ENCODE measurements around the gene HRAS.
A peak's percentile ranks its signal among the peaks of the same experiment; 100 is the strongest.

The HRAS gene

DNA sequence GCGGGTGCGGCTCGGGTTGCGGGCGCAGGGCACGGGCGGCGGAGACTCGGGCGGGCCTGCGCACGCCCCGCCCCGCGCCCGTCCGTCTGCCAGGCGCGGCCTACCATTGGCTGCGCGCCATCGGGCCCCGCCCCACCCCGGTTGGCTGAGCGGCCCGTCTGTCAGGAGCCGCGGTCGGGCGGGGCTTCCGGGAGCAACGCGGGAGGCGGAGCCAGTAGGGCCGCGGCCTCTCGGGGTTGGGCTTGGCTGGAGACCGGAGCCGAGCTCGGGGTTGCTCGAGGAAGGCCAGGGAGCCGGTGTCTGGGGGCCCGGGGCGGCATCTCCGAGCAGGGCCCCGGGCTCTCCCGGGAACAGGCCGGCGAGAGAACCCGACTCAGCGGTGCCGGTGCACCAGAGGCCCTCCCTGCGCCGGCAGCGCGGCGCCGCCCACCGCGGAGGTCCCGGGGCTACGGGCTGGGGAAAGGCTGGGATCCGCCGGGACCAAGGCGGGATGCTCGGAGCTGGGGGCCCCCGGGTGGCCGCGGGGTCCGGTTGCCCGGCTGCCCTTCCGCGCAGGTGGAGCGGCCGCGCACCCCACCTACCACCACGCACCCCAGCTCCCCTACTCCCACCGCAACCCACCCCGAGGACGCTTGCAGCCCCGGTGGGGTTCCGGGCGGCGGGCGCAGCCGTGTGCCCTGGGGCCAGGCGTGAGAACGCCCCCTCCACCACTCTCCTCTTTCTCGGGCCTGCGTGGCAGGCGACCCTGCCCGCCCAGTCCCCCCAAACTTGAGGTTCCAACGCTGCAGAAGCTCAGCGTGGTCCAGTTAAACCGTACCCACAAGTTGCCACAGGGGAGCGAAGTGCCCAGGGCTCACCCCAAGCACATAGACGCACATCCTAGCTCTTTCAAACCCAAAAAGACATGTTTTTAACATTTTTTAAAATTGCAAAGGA lies at the start of gene HRAS:
HRAS (minus strand) TSS at position 58 of the 936 bp plus-strand sequence.
- no peak for TF ChIP-seq JUND (IDR thresholded peaks at IDR 0.05; ENCODE audit: low read depth)
- in situ Hi-C loops (cut with HindIII; ENCODE audit: low pct_unique_long_range_greater_than_20kb, low sequenced_read_pairs), result no loop called here

GRCh38 chr11:584287-584686 lies 48.9 kb upstream of the HRAS start:
- no peak for TF ChIP-seq JUND (IDR thresholded peaks at IDR 0.05; ENCODE audit: low read depth)
- DNase-seq (ENCODE audit: low read depth in 1 of 2, low spot score in 1 of 2), result no peak
- in situ Hi-C loops (cut with HindIII; ENCODE audit: low pct_unique_long_range_greater_than_20kb, low sequenced_read_pairs), result no loop called here

More for the DNA sequence above, at the start of gene HRAS:
- DNase-seq (ENCODE audit: low read depth in 1 of 2, low spot score in 1 of 2), result peak; percentile 94 to 98

DNA sequence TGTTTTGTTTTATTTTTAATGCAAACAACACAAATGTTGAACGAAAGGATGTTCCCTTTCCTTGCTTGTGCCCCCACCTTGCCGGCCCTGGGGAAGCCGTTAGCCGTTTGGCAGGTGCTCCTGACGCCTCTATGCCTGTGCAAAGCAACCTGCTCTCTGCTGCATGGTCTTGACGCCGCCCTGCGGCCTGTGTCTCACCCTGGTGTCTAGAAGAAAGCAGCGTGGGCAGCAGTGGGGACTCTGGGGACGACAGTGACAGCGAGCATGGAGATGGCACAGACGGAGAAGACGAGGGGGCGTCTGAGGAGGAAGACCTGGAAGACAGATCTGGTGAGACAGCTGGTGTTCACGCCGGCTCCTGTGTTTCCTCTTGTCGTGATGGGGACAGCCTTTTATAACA lies 46.4 kb upstream of the HRAS start:
- TF ChIP-seq JUND (IDR thresholded peaks at IDR 0.05; ENCODE audit: low read depth), result no peak
- in situ Hi-C loops (cut with HindIII; ENCODE audit: low pct_unique_long_range_greater_than_20kb, low sequenced_read_pairs), result no loop called here
- no peak for DNase-seq (ENCODE audit: low read depth in 1 of 2, low spot score in 1 of 2)

DNA sequence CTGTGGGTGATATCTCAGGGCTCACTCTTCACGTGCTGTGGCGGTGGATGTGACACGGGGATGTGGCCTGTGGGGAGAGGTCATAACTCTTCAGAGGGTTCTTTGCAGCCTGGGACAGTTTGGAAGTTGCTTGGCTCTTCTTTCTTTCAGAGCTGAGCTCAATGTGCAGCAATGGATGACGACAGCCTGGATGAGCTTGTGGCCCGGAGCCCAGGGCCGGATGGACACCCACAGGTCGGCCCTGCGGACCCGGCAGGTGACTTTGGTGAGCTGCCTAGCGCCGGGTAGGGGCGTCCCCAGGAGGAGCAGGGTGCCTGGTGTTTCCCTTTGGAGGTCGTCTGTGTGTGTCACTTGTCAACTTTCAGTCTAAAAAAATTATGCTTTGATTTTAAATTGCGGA lies 46.0 kb upstream of the HRAS start:
- TF ChIP-seq JUND (IDR thresholded peaks at IDR 0.05; ENCODE audit: low read depth), result no peak
- DNase-seq (ENCODE audit: low read depth in 1 of 2, low spot score in 1 of 2), result no peak

DNA sequence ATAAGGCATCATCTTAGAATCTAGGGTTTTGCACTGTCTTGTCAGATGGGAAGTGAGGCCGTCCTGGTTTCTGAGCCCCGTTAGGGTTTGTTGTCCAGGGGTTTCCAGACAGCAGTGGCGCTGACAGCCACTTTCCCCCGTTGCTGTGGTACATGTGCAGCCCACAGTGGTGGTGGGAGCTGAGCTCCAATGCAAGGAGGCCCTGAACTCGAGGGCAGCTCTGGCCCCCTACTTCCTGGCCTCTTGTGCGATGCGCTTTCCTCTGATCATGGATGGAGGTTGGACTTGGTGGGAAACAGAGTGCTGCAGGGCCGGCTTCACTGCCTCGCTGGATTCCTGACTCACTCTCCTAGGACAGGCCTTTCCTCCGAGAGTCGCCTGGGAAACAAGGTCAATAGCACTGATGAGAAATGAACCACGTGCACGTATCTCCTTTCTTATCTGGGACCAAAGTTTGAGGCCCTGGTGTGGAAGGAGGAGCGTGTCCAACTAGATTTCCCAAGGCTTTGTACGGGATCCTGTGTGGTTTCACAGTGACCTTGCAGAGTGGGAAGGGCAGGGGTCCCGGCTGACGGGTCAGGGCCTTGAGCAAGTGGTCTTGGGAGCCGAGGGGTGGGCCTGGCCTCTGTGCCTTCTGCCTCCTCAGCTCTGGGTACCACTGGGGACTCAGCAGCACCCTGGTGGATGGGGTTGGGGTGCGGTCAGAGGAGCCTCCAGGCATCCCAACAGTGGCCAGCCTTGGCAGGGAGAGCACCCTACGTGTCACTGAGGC lies 44.6 kb upstream of the HRAS start:
- no peak for DNase-seq (ENCODE audit: low read depth in 1 of 2, low spot score in 1 of 2)
- TF ChIP-seq JUND (IDR thresholded peaks at IDR 0.05; ENCODE audit: low read depth), result no peak
- in situ Hi-C loops (cut with HindIII; ENCODE audit: low pct_unique_long_range_greater_than_20kb, low sequenced_read_pairs), result no loop called here

More for the DNA sequence above, 46.0 kb upstream of the HRAS start:
- in situ Hi-C loops (cut with HindIII; ENCODE audit: low pct_unique_long_range_greater_than_20kb, low sequenced_read_pairs), result no loop called here

GRCh38 chr11:578276-579035 lies 43.1 kb upstream of the HRAS start:
- TF ChIP-seq JUND (IDR thresholded peaks at IDR 0.05; ENCODE audit: low read depth), result no peak
- no peak for DNase-seq (ENCODE audit: low read depth in 1 of 2, low spot score in 1 of 2)
- in situ Hi-C loops (cut with HindIII; ENCODE audit: low pct_unique_long_range_greater_than_20kb, low sequenced_read_pairs), result no loop called here

GRCh38 chr11:577611-577894 lies 42.2 kb upstream of the HRAS start:
- no peak for DNase-seq (ENCODE audit: low read depth in 1 of 2, low spot score in 1 of 2)
- in situ Hi-C loops (cut with HindIII; ENCODE audit: low pct_unique_long_range_greater_than_20kb, low sequenced_read_pairs), result no loop called here
- no peak for TF ChIP-seq JUND (IDR thresholded peaks at IDR 0.05; ENCODE audit: low read depth)

DNA sequence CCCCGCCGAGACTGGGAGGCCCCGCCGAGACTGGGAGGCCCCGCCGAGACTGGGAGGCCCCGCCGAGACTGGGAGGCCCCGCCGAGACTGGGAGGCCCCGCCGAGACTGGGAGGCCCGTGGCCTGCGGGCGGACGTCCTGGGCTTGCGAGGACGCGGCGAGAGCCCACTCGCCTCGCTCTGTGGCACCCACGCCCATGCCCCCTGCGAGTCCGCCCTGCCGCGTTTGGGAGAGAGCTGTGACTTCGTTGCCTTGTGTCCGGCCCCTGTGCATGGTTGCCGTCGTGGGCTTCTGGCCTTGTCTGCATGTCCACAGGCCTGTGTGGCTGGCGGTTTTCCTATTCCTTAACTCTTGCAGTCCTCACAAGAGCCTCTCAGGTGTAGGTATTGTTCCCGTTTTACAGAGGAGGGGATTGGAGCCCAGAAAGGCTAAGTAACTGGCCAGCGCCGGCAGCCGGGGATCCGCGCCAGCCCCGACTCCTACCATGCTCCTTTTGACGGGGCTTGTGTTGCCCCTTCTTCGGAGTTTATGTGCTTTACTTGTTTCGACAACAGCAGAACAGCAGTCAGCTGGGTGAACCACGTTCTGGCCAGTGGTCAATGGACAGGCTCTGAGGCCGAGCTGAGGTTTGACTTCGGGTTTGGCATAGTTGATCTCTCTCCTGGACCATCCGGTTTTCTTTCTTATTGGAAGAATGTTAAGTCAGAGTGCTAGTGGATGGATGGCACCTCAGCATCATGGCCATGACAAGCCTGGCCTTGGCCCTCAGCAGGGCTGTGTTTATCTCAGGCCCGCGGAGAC lies 41.6 kb upstream of the HRAS start:
- in situ Hi-C loops (cut with HindIII; ENCODE audit: low pct_unique_long_range_greater_than_20kb, low sequenced_read_pairs), result no loop called here
- no peak for DNase-seq (ENCODE audit: low read depth in 1 of 2, low spot score in 1 of 2)
- no peak for TF ChIP-seq JUND (IDR thresholded peaks at IDR 0.05; ENCODE audit: low read depth)

GRCh38 chr11:575996-576768 lies 40.8 kb upstream of the HRAS start, which contains the start of gene PHRF1:
Gene PHRF1, plus strand, starts transcription at chr11:576470. Its CDS starts 5,043 bp downstream, at chr11:581513.
- peak; percentile 81 to 83 for DNase-seq (ENCODE audit: low read depth in 1 of 2, low spot score in 1 of 2)
- in situ Hi-C loops (cut with HindIII; ENCODE audit: low pct_unique_long_range_greater_than_20kb, low sequenced_read_pairs), result no loop called here
- TF ChIP-seq JUND (IDR thresholded peaks at IDR 0.05; ENCODE audit: low read depth), result no peak

DNA sequence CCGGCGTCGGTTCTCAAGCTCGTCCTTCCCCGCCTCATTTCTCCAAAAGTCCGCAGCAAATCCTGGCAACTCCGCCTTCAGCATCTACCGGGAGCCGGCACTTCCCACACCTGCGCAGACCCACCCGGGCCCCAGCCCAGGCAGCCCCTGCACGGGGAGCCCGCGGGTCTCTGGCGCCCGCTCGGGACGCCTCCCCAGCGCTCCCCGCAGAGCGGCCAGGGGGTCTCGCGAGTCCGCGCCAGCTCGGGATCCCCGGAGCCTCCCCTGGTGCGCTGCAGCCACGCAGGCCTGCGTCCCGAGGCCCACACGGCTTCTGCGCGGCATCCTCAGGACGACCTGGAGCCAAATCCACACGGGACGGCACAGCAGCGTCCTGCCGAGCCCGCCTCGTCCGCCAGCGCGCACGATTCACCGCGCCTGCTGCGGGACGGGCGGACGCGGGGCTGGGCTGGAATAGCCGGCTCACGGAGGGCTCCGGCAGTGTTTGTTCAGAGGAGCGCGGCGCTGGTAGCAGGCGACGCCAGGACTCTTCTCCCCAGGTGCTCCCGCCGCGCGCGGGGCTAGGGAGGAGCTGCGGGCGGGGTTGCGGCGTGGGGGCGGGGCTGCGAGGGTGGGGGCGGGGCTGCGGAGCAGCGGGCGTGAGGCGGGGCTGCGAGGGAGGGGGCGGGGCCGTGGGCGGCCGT lies 40.1 kb upstream of the HRAS start:
- no peak for TF ChIP-seq JUND (IDR thresholded peaks at IDR 0.05; ENCODE audit: low read depth)
- DNase-seq (ENCODE audit: low read depth in 1 of 2, low spot score in 1 of 2), result peak; percentile 45 to 69
- in situ Hi-C loops (cut with HindIII; ENCODE audit: low pct_unique_long_range_greater_than_20kb, low sequenced_read_pairs), result no loop called here
